HG02588 (cell line): ENCODE results near the gene ITGA11.

Experiments used
- ATAC-seq: cut with Tn5 transposase; IDR thresholded peaks from one replicate; pipeline ENCODE4 v1.9.1; 2021; ENCODE audit warnings: mild to moderate bottlenecking, moderate library complexity; ENCODE audit not compliant: unreplicated experiment

ITGA11 gene

DNA sequence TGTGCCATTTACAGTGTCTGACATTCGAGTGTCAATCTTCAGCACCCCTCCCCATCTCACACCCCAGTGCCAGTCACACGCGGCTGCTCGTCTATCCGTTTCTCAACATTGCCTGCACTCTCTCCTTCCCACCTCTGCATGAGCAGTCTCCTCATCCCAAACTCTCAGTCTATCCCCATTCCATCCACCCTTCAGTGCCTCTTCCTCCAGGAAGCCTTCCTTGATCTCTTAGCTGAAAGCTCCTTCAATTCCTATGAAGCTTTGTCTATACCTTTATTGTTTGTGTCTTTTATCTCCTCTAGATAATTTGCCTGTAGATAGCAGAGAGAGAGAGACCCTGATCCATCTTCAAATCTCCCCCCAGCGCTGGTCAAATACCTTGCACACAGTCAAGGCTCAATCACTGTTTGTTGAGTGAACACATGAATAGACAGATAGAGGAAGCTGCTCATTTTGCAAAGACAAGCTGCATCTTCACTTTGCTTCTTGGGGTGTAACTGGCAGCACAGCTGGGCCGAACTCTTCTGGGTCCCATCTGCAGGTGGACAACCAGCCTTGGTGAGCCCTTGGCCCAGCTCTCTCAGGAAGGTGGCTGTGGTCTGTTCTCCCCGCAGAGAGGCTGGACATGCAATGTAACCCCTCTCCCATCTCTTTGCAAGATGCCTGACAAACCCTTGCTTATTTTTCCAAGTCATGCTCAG, 52.8 kb downstream of the ITGA11 start:
- no peak for ATAC-seq

DNA sequence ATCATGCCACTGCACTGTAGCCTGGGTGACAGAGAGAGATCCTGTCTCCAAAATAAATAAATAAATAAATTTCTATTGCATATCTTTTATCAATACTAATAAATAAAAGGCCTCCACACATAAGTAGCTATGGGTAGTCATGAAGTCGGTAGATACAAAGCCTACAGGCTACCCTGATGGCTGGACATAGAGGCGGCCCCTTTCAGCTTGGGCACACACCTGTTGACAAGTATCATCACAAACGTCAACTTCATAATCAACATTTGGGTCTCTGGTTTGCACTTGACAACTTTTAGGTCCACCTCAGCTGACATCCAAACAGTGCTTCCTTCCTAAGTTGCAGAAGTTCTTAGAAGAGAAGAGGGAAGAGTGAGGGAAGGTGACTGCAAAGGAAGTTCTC, 53.4 kb downstream of the ITGA11 start:
- ATAC-seq, result no peak

GRCh38 chr15:68377766-68378165, 54.2 kb downstream of the ITGA11 start:
- ATAC-seq, result no peak

- ATAC-seq, result no peak
These were observed 55.4 kb downstream of the ITGA11 start for GRCh38 chr15:68376447-68377060.

DNA sequence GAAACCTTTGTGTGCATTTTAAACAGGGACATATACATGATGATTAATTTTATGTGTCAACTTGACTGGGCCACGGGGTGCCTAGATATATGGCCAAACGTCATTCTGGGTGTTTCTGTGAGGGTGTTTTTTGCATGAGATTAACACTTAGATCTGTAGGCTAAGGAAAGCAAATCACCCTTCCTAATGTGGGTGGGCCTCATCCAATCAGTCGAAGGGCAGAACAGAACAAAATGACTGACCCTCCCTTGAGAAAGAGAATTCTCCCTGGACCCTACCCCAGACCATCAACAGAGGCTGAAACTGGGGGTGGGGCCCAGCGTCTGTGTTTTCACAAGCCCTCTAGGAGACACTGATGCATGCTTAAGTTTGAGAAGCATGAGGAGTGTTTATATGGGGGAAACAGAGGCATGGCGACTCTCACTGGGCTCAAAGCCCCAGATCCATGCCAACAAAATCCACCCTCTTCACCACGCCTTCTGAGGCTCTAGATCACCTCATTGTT, 56.2 kb downstream of the ITGA11 start:
- ATAC-seq, result no peak

DNA sequence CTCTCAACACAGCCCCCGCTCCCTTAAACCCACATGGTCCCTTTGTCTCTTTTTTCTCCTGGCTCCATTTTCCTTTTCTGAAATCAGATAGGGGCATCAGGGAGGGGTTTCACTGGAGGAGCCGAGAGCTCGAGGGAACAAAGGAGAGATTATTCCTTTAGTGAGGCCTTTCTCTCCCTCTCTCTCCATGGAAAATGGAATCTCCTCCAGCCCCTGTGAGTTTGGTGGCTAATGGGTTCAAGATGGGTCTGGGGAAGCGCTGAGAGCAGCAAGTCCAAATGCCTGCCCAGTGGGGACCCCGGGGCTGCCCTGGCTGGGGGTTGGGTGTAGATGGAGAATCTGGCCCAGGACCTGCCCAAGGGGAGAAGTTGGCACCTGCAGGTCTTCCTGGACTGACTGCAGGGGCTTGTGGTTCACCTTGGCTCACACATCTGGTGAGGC, 56.8 kb downstream of the ITGA11 start:
- ATAC-seq, result no peak

DNA sequence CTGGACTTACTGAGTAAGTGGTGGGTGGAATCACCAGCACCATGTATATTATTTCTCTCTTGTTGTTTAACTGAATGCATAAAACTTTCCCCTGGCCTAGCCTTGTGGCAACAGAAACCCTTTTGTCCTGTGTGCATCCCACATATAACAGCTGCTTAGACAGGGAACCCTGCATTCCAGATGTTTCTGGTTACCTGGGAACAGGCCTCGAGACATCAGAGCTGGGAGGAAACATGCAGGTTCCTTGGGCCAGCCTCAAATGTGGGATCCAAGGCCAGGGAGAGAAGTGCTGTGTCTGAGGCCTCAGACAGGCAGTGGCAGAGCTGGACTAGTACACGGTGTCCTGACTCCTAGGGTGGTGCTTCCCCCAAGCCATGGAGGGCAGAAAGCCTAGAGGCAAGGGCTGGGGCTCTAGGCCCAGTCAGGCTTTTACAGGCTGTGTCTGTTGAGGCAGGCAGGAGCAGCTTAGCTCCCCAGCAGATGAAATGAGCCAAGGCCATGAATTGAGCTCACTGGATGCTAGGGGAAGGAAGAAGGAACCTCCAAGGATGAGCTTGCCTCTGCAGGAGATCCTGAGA, 57.7 kb downstream of the ITGA11 start:
- no peak for ATAC-seq

DNA sequence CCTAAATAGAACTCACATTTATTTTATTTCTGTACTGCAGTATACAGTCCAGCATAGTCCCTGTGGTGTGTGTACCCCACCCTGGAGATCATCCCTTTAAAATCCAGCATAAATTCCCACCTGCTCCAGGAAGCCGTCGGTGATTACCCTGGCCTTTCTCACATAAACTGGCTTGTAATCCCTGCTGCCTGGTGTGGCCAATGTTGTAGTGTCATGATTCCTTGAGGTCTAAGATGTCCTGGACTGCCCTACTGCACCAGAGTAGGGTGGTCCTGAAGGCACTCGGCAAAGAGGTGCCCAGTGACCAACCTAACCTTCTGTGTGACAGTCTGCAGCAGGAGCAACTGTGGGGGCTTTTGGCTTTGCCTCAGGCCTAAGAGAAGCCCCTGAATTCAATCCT, 58.9 kb downstream of the ITGA11 start:
- no peak for ATAC-seq

GRCh38 chr15:68372291-68372811, 59.6 kb downstream of the ITGA11 start:
- no peak for ATAC-seq

- ATAC-seq, result no peak
These were observed 60.1 kb downstream of the ITGA11 start for GRCh38 chr15:68371851-68372250.

- ATAC-seq, result no peak
These were observed 60.8 kb downstream of the ITGA11 start for GRCh38 chr15:68371160-68371559.

- no peak for ATAC-seq
These were observed 61.2 kb downstream of the ITGA11 start for GRCh38 chr15:68370768-68371151.

DNA sequence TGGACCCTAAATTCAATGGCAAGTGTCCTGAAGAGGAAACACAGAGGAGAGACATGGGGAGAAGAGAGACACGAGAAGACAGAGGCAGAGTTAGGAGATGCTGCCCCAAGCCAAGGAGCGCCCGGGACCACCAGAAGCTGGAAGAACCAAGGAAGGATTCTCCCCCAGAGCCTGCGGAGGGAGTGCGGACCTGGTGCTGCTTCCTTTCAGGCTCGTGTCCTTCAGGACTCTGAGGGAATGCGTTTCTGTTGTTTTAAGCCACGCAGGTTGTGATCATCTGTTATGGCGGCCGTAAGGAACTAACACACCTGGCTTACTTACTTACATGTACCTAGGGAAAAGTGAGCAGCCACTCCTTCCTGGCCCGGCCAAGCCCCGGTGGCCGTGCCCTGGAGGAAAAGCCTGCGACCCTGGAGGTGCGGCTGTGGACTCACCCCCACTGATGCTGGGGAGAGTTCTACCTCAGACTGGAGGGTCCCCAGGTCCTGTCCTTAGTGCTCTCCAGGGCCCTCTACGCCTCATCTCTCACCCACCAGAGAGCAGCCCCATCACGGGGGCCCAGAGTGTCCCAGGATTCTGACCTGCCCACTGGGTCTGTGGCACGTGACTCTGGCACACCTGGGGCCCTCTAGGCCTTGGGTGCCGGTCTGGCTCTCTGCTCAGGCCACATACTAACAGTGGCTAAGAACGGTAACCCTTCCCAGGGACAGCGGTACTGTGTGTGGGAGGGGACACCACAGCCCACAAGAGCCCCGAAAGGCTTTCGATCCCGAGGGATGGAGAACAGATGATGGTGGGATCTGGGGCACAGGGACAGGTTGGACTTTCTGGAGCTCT, 61.8 kb downstream of the ITGA11 start:
- no peak for ATAC-seq

DNA sequence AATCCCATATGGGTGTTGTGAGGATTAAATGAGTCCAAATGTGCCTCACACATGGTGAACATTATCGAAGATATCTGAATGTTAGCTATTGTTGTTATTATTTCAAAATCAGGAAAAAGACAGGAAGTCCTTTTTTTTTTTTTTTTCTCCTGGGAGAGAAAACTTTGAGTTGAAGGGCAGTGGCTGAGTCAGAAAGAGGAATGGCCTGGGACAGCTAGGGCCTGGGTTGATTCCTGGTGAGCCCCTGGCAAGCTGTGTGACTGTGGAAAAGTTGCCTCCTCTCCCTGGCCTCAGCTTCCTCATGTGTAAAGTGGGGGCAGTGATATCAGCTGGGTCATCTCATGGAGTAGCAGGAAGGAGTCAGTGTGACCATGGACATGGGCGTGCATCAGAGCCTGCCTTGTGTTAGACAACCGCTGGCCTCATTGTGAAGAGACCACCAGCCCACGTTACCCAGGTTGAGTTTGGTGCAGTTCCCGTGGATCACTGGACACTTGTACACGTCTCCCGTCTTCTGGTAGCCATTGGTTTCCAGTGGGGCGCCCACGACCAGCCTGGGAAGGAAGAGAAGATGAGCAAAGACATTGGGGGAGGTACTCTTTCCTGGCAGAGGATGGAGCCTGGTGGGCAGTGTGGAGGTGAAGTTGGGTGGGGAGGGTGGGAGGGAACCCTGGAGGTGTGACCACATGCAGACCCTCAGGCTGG, 63.1 kb downstream of the ITGA11 start:
- ATAC-seq, result no peak

GRCh38 chr15:68367992-68368391, 64.0 kb downstream of the ITGA11 start:
- no peak for ATAC-seq

- no peak for ATAC-seq
These were observed 64.7 kb downstream of the ITGA11 start for GRCh38 chr15:68367226-68367625.

GRCh38 chr15:68366314-68366713, 65.6 kb downstream of the ITGA11 start:
- ATAC-seq, result no peak

DNA sequence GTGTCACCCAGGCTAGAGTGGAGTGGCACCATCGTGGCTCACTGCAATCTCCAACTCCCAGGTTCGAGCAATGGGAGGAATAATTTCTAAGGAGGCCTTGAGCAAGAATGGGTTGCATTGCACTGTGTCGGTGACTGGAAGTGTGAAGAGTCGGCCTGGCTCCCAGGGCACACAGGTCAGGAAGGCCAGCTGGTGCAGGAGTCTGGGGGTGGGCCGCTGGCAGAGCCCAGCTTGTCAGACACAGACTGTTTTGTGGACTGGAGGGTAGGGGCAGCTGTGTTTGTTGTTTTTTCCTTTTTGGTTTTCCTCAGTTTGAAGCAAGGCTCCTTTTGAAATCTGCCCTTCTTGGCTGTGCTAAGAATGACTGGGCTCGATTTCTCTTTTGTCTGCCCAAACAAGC, 66.2 kb downstream of the ITGA11 start:
- ATAC-seq, result no peak

DNA sequence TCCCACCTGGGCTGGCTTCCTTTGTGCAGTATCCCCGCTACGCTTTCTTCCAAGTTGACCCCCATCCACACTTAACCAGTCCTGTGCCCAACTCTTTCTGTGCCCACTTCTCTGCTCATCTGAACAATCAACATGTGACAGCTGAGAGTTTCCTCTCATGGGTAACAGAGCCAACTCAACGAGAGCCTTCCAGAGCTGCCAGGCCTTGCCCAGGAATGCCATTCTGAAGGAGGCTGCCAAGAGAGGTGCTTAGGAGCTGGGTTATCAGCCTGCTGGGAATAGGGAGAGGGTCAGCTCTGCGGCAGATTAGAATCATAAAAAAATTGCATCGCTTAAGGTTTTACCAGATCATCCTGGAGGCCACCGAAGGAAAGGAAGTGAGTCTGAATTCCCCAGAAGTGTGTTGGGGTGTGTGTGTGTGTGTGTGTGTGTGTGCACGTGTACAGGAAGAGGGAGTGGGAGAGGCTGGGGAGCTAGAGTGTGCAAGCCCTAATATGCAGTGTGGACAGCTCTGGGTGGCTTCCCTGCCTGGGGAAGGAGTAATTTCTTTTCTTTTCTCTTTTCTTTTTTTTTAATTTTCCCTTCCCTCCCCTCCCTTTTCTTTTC, 66.7 kb downstream of the ITGA11 start:
- ATAC-seq, result no peak

GRCh38 chr15:68364660-68365035, 67.3 kb downstream of the ITGA11 start:
- ATAC-seq, result no peak
